HEK293T (cell line): ENCODE measurements around the gene EXOSC7.

Experiments used
- CTCF ChIA-PET: fragments of 350-600 bp; formaldehyde crosslinking; extraction: SDS; loops from one replicate; lab custom pipeline; 2021; ENCODE audit warnings: antibody characterized with exemption, inconsistent platforms; lab: Yijun Ruan, JAX
- POLR2A ChIA-PET: fragments of 350-600 bp; formaldehyde crosslinking; extraction: SDS; loops from one replicate; lab custom pipeline; 2020; ENCODE audit warnings: antibody characterized with exemption, inconsistent platforms; lab: Yijun Ruan, JAX
- DNase-seq: peaks from one replicate; pipeline ENCODE4 v3.0.0; 2012; ENCODE audit warnings: mixed read lengths; ENCODE audit errors: extremely low spot score
- ARNT ChIP-seq: fragments of 450-650 bp; IDR thresholded peaks from 2 replicates; pipeline ENCODE4 v1.6.1; 2017; ENCODE audit warnings: mild to moderate bottlenecking
- BHLHE40 ChIP-seq: fragments of 450-650 bp; IDR thresholded peaks from 2 replicates; pipeline ENCODE4 v1.6.1; 2016; ENCODE audit warnings: mild to moderate bottlenecking, moderate library complexity, borderline replicate concordance
- CTBP1 ChIP-seq: fragments of 450-650 bp; IDR thresholded peaks from 2 replicates; pipeline ENCODE4 v1.6.1; 2016; ENCODE audit warnings: borderline replicate concordance
- ELF4 ChIP-seq: fragments of 450-650 bp; IDR thresholded peaks from 2 replicates; pipeline ENCODE4 v1.6.1; 2017; ENCODE audit warnings: antibody characterized with exemption
- FOXA1 ChIP-seq: fragments of 450-650 bp; IDR thresholded peaks from 2 replicates; pipeline ENCODE4 v1.6.1; 2016; ENCODE audit warnings: mild to moderate bottlenecking
- FOXK2 ChIP-seq: fragments of 450-650 bp; IDR thresholded peaks from 2 replicates; pipeline ENCODE4 v1.6.1; 2016; ENCODE audit warnings: mild to moderate bottlenecking
- FOXM1 ChIP-seq: fragments of 450-650 bp; IDR thresholded peaks from 2 replicates; pipeline ENCODE4 v1.6.1; 2017; ENCODE audit warnings: mild to moderate bottlenecking, borderline replicate concordance
- HDGF ChIP-seq: fragments of 450-650 bp; IDR thresholded peaks from 2 replicates; pipeline ENCODE4 v1.6.1; 2017; ENCODE audit warnings: antibody characterized with exemption, borderline replicate concordance
- L3MBTL2 ChIP-seq: fragments of 450-650 bp; conservative IDR thresholded peaks from 2 replicates; pipeline ENCODE4 v1.6.1; 2016; ENCODE audit warnings: mild to moderate bottlenecking
- LEF1 ChIP-seq: fragments of 450-650 bp; IDR thresholded peaks from 2 replicates; pipeline ENCODE4 v1.6.1; 2017; ENCODE audit warnings: mild to moderate bottlenecking, borderline replicate concordance
- NFRKB ChIP-seq: fragments of 450-650 bp; IDR thresholded peaks from 2 replicates; pipeline ENCODE4 v1.6.1; 2016; ENCODE audit warnings: mild to moderate bottlenecking, moderate library complexity
- PKNOX1 ChIP-seq: fragments of 450-650 bp; IDR thresholded peaks from 2 replicates; pipeline ENCODE4 v1.6.1; 2016
- SP1 ChIP-seq: fragments of 450-650 bp; IDR thresholded peaks from 2 replicates; pipeline ENCODE4 v1.6.1; 2017
- SUZ12 ChIP-seq: fragments of 450-650 bp; IDR thresholded peaks from 2 replicates; pipeline ENCODE4 v1.6.1; 2016; ENCODE audit warnings: mild to moderate bottlenecking
- TARDBP ChIP-seq: fragments of 450-650 bp; IDR thresholded peaks from 2 replicates; pipeline ENCODE4 v1.6.1; 2016
- ZNF384 ChIP-seq: fragments of 450-650 bp; IDR thresholded peaks from 2 replicates; pipeline ENCODE4 v1.6.1; 2016

The EXOSC7 gene

GRCh38 chr3:45034612-45035252 is 58.7 kb downstream of the EXOSC7 start:
- no peak for TF ChIP-seq FOXA1
- TF ChIP-seq FOXK2, result no peak
- no peak for TF ChIP-seq CTBP1
- TF ChIP-seq ARNT, result no peak
- TF ChIP-seq BHLHE40, result no peak
- TF ChIP-seq FOXM1, result no peak
- TF ChIP-seq SP1, result no peak
- TF ChIP-seq L3MBTL2, result no peak
- no peak for TF ChIP-seq ELF4
- no peak for TF ChIP-seq TARDBP
- no peak for TF ChIP-seq NFRKB
- TF ChIP-seq LEF1, result no peak
- no peak for TF ChIP-seq HDGF
- TF ChIP-seq SUZ12, result no peak
- no peak for TF ChIP-seq ZNF384
- no peak for TF ChIP-seq PKNOX1
- DNase-seq, result no peak
- ChIA-PET POLR2A (no interaction called here), CTCF (no interaction called here)

GRCh38 chr3:45035441-45036301 is 59.6 kb downstream of the EXOSC7 start:
- no peak for DNase-seq
- TF ChIP-seq FOXK2 (no peak), LEF1 (no peak), L3MBTL2 (no peak), BHLHE40 (no peak), PKNOX1 (no peak), NFRKB (no peak), SUZ12 (no peak), ZNF384 (no peak)
- ChIA-PET POLR2A (no interaction called here), CTCF (interaction anchor here (1.6 kb wide), 1 partner anchor 175 kb away, joined by 7 read pairs; no protein-coding TSS in a partner anchor)

- DNase-seq, result peak; percentile 92
- ChIA-PET CTCF (interaction anchor here (0.6 to 1.6 kb wide), 10 partner anchors 18 to 509 kb away, joined by 3 to 7 read pairs (median 4); no protein-coding TSS in a partner anchor), POLR2A (no interaction called here)
- TF ChIP-seq SP1 (no peak), HDGF (no peak), TARDBP (no peak), L3MBTL2 (peak; percentile 44; the same call in 1 of the 2 replicates), NFRKB (no peak), ZNF384 (peak; percentile 90), SUZ12 (no peak), FOXK2 (no peak), LEF1 (no peak), ARNT (peak; percentile 67; the same call in 1 of the 2 replicates), CTBP1 (no peak), FOXM1 (no peak), PKNOX1 (no peak), FOXA1 (no peak), BHLHE40 (no peak), ELF4 (no peak)
Measured at GRCh38 chr3:45037720-45038455, 61.8 kb downstream of the EXOSC7 start.

- ChIA-PET POLR2A (no interaction called here), CTCF (interaction anchor here (0.6 to 6.5 kb wide), 7 partner anchors 17 to 470 kb away, joined by 3 to 52 read pairs (median 4); no protein-coding TSS in a partner anchor)
- no peak for DNase-seq
- TF ChIP-seq FOXM1 (no peak), BHLHE40 (no peak)
Measured at GRCh38 chr3:45041666-45042065, 65.6 kb downstream of the EXOSC7 start.

GRCh38 chr3:45042162-45042561 is 66.1 kb downstream of the EXOSC7 start:
- ChIA-PET CTCF (interaction anchor here (0.9 to 6.5 kb wide), 5 partner anchors 50 to 467 kb away, joined by 3 to 52 read pairs (median 4); no protein-coding TSS in a partner anchor), POLR2A (no interaction called here)
- no peak for DNase-seq
- TF ChIP-seq BHLHE40, result no peak
- no peak for TF ChIP-seq PKNOX1
- no peak for TF ChIP-seq SP1
